CD4-positive, alpha-beta T cell treated with Interleukin-6 at 100 ng/mL for 8 hours (primary cell): ENCODE data around the gene MAPK9.

ENCODE experiments used
- DNase-seq: peaks from one replicate; pipeline ENCODE4 v3.0.0-alpha.2; 2020; ENCODE audit warnings: mixed read lengths, low spot score

The MAPK9 gene

DNA sequence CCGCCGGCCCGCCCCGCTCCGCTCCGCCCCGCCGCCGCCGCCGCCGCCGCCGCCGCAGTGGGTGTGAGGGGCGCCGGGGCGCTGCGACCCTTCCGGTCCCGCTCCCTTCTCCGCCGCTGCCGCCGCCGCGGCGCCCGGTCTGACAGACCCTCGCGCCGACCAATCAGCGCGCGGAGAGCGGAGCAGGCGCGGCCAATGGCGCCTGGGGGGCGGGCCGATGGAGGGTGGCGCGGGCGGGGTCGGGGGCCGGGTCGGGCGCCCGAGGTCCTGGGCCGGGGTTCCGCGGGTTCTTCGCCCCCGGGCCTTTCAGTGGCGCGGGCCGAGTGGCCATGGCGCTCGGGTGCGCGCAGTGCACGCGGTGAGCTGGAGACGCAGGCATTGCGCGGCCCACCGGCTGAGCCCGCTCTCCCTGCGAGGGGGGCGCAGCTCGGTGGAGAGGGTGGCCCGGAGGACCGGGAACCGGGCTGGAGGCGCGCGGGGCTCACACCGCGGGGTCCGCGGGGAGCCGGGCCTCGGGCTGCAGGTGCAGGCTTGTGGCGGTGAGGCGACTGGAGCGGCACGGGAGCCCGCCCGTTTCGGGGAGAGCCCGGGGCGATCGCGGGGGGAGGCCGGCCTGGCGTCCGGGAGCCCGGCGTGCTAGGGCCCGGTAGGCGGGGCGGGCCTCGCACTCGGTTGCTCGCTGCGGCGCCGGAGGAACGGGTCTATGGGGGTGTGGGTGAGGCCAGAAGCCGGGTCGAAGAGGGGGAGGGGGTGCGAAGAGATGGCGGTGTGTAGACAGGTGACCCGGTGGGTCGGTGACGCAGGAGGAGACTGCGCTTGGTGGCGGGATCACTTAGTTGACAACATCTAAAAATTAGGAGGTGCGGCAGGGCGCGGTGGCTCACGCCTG is at the start of gene MAPK9:
Gene MAPK9, minus strand, starts transcription at position 141 of the 889 bp plus-strand sequence. CDS start 11,522 bp downstream, outside the sequence.
- peak; percentile 82 for DNase-seq

DNA sequence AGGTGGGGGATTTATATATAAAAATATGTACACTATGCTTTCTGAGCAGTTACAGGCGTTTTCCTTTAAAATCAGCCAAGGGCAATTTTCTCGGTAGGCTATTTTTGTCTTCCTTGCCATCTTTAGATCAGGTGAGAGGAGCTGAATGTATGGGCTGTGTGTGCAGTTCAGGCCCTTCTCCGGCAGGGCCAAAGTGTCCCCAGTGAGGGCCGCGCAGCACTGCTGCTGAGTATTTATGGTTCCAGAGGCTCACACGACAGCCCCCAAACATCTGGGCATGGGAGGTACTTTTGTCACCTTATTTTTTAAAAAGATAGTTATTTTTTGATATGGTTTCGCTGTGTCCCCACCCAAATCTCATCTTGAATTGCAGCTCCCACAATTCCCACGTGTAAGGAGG is 49.7 kb upstream of the MAPK9 start:
- DNase-seq = no peak

DNA sequence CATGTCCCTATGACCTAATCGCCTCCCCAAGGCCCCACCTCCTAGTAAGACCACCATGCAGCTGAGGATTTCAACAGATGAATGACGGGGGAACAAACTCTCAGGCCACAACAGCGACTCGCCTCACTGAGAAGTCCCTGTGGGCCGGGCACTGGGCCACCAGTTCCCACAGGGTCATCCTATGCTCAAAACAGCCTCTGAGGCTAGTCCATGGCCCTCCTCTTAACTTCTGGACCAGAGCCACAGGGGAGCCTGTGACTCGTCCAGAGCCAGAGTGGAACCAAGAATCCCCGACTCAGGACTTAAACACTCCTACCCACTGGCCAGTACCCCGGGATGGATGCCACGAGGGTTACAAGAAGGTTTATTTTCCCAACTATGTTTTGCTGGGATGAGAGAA is 49.0 kb upstream of the MAPK9 start:
- no peak for DNase-seq

DNA sequence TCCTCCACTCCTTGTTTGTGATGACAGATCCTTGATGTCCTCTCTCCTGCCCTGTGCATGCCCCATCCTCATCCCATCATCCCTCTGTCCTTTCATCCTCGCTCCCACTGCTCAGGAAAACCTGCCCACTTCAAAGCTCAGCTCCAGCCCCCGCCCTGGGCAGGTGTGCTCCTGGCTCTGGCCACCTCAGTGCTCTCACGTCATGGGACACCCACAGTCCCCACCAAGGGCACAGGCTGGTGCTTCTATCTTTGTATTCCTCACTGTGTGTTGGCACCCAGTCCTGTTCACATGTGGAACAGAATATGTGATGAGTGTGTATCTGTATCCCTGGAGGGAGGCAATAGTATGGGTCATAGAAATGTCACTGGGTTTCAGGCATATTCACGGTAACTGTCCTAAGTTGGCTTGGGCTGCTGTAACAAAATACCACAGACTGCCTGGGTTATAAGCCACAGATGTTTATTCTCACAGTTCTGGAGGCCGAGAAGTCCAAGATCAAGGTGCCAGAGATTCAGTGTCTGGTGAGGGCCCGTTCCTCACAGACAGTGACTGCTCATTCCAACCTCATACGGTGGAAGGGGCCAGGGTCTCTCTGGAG is 47.8 kb upstream of the MAPK9 start:
- no peak for DNase-seq

DNA sequence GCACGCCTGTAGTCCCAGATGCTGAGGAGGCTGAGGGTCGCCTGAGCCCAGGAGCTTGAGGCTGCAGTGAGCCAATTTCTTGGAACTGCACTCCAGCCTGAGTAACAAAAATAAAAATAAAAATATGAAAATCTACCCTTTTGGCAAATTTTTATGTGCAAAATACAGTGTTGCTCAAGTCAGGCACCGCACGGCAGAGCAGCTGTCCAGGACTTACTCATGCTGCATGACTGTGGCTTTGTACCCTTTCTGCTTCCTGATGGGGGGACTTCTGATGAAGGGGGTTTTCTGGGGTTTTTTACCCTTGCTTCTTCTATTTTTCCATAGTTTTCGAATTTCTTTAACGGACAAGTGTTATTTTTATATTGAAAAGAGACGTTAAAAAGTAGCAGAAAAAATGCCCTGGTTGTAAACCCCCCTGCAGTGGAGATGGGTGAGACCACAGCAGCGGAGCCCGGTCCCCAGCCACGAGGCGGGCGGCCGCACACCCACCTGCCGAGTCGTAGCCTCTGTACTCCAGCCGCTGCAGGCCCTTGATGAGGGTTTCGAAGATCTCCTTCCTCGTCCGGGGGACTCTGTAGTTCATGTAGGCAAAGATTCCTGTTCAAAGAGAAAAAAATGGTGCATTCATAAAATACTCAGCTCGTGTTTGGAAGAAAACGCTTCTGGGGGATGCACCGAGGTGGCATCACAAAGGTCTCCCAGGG is 46.3 kb upstream of the MAPK9 start:
- no peak for DNase-seq

DNA sequence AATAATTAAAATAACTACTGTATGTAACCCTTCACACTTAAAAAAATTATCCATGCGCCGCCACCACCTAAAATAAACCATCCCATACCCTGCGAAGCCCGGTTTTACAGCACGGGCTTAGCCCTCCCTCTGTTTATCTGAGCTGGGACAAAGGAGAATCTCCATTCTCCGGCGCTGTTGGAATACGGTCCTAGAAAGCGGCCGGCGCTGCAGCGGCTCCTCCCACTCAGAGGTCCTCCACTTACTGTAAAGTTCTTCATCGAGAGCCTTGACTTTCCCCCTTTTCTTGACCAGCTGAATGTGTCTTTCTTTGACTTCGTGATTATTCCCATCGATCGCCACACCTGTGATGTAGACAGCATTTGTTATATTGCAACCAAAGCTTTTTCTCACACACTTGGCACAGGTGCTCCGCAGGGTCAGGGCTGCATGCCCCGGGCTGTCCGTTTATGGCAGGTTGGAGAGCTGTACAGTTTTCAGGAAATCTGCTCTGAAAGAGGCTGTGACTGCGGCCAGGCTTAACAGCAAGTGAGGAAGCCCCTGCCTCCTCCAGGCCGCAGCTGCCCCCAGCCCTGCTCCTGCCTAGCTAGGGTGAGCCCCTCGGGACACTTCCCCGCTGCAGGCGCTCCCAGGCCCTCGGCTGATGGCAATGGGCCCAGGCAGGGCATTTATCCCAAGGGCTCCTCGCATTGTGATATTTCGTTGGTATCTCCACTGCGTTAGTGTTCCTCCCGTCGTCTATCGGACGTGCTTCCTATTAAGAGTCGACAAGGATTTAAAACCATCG is 44.5 kb upstream of the MAPK9 start:
- DNase-seq = no peak

DNA sequence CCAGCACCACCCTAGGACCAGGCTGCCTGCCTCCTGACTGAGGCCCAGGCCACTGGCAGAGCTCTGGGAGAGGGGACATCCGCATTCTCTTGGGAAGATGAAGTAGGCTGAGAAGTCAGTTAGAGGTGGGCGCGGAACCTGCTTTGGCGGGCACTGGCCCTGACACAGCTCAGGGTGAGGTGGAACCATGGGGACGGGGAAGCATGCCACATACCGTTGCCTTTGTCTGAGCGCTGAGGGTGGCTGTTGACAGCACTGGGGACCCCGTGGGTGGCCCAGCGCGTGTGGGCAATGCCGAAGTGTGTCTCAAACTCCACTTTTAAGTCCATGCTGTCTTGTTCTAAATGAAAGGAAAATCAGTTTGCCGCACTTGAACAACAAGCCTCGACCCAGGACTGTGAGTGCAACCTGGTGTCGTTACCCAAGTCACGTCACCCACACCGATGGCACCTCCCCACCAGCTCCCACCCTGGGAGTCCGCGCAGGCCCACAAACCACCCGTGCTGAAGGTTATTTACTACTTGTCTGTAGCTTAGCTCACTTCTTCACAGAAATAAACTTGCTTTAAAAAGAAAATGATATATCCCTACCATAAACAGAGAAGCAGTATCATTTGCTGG is 43.8 kb upstream of the MAPK9 start:
- no peak for DNase-seq

DNA sequence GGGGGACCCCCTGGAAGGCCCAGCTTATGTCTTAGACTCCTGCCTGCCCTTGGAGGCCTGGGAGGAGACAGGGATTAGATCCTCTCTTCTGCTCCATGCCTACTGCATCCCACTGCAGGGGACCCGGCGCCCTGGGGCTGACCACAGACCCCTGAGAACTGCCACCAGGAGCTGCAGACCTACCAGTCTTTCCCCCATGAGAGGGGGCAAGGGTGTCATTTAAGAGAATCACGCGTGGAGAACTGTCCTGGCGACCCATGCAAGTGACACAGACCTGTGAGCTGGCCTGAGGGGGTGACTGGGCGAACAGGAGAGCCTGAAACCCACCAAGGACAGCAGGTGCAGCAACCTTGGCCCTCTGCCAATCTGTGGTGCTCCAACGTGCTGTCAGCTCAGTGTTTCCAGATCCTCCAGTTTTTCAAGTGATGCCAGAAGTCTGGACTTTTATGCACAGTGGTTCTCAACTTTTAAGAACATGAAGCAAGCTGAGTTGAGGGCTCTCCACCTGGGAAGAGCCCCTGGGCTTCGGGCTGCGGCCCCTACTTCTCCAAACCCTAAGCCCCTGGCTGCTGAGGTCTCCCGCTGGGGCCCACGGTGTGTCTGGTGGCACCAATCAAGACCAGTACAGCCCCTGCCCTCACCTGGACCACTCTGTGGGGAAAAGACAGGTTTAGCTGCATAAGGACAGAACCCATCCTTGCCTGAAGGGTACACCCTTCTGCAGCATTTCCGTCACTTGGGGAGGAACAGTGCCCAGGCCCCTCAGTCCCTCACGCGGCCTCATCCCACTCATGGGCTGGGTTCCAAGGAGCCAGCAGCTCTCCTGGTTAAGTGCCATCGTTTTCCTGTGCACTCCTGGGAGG is 43.1 kb upstream of the MAPK9 start:
- DNase-seq = no peak

DNA sequence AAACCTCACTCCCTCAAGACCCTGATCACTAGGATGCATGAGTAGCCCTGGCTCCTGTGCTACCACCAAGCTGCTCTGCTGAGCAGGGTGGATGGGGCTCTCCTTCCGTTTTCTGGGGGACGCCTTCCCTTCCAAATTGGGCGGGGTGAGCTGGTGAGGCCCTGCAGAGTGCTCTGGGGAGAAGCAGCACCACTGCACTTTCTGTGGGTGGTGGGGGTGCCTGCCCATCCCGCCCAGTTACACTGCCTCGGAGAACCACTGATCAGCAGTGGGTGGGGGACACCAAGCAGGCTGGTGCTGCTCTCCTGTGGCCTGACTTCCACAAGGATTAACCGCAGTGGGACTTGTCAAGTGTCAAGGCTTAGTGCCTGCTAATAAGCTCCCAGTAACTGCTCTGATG is 42.3 kb upstream of the MAPK9 start:
- DNase-seq = no peak

DNA sequence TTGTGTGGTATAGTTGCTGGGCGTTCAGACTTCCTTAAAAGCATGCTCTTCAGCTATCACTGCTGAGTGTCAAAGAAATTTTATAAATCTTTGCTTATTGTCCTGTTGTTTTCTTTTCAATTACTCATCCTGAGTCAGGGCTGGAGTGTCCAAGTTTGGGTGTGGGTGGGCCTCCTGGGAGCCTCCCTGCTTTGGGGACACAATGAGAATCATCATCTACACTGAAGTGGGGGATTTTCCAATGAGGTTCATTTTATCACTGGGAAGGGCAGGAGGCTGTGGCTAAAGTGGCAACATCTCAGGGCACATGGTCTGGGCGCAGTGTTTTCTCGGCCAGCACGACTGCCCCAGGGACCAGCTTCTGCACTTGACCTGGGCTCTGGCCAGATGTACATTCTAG is 41.8 kb upstream of the MAPK9 start:
- DNase-seq = no peak

DNA sequence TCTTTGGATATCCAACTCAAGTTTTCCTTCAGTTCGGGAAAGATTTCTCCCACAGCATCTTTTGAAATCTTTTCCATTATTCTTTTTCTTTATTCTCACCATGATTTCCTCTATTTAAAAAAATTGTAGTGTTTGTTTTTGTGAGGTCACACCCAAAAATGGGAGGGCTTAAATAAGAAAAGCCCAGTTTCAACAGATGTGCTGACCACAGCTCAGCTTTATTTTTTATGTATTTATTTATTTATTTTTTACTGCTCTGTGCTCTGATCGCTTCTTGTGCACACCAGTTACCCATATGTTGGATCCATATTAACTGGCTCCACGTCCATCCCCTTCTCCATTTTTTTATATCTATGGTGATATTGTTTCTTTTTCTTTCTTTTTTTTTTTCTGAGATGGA is 41.0 kb upstream of the MAPK9 start:
- no peak for DNase-seq

DNA sequence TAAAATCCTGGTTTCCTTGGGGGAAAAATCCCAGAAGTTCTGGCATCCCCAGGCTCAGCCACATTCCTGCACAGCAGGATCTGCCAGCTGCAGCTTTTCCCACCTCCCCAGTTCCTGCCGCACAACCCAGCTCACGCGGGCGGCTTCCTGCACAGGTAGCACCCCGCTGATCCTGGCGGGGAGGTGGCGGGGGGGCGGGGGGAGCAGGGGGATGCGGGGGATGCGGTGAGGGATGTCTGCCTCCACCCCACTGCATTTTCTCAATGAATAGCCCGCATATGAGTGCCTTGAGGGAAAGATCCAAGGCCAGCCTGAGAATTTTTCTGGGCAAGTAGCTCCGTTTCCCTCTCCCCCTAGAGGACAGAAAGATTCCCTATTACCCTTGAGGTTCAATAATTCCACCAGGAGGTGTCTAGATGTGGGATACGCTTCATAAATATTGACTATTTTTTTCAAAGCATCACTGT is 40.2 kb upstream of the MAPK9 start:
- DNase-seq = no peak

DNA sequence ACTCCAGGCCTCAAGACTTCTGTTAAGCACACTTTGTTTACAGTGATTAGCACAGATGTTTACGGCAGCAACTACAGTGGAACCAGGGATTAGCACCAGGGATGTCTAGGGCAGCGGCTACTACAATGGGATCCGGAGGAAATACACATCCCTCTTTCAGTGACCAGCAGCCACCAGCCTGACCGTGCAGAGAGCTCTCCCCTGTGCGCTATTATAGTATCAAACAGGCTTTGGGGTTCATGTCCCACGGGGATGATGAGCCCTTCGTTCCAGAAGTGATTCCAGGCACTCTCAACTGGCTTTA is 39.7 kb upstream of the MAPK9 start:
- DNase-seq = no peak

DNA sequence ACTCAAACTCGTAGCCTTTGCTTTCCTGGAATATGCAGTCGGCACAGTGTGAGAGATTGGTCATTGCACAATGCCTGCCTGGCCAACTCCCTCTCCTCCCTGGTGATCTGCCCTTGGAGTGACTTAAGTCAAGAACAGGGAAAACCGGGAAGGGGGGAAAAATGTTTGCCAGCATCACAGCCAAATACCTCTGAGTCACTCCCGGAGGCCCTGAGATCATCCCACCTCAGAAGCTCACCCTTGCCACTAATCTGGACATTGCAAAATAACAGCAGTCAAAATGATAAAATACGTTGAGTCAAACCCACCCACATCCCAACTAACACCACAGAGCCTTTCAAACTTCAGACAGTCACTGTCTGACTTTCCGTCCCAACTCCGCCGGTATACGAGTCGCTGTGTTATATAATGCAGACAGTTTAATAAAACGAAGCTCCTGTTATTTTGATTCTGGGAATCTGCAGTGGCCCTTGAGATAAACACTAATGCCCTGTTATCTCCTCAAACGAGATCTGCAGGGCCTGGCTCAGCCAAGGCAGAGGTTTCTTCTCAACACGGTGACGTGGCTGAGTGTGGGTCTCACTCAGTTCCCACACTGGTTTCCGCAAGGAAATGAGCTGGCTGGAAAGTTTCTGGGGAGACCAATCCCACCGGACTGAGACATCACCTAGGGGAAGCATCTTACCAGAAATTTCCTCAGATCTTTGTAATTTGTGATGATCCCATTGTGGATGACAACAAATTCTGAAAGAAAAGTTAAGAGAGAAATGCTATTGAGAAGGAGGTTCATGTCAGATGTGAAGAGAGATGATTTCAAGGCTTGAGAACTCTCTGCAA is 39.1 kb upstream of the MAPK9 start:
- DNase-seq = no peak

DNA sequence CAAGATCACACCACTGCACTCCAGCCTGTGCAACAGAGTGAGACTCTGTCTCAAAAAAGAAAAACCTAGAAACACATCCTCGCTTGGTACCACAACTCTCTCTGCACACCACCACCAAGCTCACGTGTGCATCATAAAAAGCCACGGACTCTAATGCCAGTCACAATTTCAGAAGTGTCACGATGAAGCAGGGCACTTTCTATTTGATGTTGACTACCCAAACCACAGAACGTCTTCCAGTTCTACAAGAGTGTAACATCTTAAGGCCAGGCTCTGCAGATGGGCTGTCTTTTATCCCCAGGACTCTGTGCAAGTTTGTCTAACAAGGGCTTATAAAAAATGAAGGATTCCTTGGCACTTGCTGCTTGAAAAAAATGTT is 38.4 kb upstream of the MAPK9 start:
- no peak for DNase-seq

DNA sequence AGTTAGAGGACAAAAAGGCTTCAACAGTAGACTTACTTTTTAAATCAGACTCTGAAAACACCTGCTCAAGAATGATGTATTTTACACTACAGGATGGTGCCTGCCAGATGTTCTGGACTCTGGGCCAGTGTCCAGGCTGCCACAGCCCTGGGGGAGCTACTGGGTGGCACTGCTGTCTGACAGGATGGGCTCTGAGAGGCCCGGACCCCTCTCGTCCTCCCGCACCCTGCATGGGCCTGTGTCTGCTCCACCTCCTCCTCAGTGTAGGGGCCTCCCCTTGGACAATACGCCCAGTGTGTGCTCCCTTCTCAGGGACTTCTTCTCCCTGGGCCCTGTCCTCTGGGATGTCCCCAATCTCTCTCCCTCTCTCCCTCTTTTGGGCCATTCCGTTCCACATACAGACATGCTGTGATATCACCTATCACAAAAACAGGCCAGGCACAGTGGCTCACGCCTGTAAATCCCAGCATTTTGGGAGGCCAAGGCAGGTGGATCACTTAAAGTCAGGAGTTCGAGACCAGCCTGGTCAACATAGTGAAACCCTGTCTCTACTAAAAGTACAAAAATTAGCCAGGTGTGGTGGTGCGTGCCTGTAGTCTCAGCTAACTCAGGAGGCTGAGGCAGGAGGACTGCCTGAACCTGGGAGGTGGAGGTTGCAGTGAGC is 37.9 kb upstream of the MAPK9 start:
- DNase-seq = no peak

DNA sequence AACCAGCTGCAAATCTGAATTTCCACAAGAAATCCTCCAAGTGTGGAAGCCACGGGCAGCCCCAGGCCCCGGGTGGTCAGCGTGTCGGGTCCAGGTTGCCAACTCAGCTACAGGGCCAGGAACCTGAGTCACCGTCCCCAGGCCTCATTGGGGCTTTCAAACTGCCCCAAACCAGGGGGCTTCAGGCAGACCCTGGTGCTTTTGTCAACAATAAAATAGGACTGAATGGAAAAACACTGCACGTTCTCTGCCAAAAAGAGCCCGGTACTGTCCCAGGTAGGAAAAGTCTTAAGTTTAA is 37.2 kb upstream of the MAPK9 start:
- DNase-seq = no peak

DNA sequence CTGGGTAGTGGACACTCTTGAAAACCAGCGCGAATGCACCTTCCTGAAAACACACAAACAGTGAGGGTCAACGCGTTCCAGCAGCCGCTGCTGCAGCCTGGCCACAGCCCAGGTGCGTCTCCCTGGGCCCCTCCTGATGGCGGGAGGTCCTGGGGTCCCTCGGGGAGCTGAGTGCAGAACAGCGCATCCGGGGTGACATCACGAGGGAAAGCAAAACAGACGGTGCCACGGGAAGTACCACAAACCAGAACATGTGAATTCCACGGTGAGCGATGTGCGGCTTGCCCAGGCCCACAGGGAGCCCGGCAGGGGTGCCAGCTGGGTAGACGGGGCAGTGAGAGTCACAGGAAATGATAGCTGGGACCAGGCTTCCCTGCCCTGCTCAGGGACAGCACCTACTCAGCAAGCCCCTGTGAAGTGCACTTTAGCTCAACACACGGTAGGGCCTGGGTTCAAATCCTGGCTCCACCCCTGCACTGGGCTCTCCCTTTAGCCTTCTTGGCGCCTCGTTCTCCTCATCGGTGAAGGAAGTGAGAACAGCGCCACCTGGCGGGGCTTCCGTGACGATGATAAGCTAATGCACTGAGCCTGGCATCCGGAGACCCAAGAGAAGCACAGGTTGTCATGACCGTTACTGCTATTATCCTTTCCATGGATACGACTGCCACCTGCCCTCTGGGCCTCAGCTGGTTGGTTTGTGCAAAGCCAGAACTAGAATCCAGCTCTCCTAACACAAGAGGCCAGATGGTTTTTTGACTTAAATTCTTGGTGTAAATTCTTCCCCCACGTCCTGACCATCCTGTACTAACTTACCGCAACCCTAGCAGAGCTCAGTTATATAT is 36.6 kb upstream of the MAPK9 start:
- DNase-seq = peak; percentile 80
